GM21528 (cell line): ENCODE measurements around the gene CSTB.

Experiments
- ATAC-seq: cut with Tn5 transposase; IDR thresholded peaks from one replicate; pipeline ENCODE4 v1.9.1; 2021; ENCODE audit warnings: mild to moderate bottlenecking, moderate library complexity; ENCODE audit not compliant: unreplicated experiment, low FRiP score

CSTB gene

DNA sequence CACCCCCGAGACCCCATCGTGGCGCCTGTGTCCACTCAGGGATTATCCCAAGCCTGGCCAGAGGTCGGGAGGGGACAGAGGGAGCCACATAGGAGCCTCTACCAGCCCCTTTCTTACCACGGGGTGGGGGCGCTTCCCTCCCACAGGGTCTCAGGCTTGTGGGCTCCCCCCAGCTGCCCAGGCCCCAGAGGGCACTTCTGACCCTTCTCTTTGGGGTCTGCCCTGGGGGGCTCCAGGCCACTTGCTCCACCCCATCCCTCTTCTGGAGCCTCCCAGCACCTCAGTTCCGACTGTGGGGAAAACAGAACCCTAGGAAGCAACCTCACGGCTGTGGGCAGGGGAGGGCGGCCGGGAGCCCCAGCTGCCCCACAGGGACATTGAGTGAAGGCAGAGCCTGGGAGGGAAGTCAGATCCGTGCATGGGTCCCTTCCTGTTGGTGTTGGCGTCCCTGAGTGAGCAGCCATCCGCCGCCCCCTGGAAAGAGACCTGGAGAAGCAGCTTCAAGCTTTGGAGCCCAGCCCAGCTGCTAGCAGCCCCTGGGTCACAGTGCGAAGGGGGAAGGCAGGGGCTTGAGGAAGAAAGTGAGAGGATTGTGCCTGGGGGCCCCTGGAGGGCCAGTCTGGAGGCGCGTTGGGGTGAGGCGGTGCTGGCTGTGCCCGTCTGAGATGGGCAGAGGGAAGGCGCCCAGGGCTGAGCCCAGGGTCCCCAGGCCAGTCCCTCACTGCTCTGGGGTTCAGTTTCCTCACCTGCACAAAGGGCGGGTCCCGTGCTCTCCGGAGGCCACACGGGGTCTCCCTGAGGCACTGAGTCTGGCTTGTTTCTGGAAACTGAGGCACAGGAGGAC lies 35.4 kb upstream of the CSTB start:
- no peak for ATAC-seq

DNA sequence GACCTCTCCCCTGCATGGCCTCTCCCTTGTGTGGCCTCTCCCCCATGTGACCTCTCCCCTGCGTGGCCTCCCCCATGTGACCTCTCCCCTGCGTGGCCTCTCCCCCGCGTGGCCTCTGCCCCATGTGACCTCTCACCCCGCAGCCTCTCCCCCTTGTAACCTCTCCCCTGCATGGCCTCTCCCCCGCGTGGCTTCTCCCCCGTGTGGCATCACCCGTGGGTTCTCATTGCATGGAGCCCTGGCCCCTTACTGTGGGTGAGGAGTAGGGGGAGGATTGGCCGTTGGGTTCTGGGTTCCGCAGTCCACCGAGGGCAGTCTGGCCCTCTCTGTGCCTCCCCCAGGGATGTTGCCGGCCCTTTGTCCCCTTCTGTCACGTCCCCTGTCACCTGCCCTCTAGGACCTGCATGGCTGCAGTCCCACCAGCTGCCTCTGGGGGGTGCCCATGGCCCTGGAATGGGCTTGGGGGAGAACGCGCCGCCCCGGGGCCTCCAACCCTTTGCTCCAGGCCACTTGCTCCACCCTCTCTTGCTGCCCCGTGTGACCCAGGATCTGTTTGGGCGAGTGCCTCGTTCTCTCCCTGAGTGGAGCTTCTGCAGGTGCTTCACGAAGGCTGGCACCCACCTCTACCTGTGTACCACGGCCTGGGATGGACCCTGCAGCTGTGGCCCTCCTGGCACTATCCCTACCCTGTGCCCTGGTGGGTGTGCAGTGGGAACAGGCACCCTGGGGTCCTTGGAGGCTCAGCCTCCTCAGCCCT lies 34.6 kb upstream of the CSTB start:
- peak; percentile 60 for ATAC-seq

- no peak for ATAC-seq
Observed at GRCh38 chr21:43809853-43810504, 33.9 kb upstream of the CSTB start.

- ATAC-seq: no peak
Observed at GRCh38 chr21:43809346-43809799, 33.3 kb upstream of the CSTB start.

GRCh38 chr21:43808832-43809251 lies 32.7 kb upstream of the CSTB start:
- no peak for ATAC-seq

DNA sequence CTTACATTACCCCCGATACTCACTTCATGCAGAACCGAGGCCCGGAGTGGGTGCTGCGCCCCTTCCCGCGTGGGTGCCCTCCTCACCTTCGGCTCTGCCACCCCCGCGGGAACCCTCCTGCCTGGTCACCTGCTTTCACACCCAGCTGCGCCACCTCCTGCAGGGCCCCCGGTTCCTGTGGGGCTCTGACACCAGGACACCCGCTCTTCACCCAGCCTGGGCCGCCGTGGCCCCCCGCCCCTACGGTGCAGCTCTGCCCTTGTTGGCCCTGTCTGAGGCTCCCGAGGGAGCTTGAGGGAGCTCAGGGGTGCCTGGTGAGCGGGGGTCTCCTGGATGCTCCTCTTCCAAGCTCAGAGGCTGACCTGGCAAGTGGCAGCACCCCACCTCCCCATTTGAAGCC lies 32.3 kb upstream of the CSTB start:
- ATAC-seq: no peak

DNA sequence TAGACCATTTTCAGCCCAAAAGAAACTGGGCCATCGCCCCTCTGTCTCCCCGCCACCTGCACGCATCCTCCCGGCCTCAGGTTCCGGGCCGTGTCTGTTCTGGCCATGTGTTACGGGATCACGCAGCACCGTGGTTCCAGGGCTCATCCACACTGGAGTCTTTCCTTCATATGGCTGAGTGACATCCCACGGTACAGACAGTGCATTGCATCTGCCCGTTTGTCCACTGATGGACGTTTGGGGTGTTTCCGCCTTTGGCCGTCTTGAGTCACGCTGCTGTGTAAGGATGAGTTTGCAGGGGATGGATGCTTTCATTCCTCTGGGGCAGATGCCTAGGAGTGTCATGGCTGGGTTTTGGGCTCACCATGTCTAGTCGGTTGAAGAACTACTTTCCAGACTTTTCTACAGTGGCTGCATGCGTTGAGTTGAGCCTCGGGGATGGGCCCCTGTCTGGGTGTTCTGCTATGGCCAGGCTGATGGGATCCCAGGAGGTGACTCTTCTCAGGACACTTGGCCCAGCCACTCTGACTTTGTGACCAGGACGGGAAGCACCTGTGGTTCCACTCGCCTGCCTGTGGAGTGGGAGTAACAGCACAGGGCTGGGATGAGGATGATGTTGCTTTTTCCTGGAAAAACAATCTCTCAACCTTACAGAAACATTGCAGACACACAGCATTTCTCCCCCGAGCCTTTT lies 30.1 kb upstream of the CSTB start:
- no peak for ATAC-seq

DNA sequence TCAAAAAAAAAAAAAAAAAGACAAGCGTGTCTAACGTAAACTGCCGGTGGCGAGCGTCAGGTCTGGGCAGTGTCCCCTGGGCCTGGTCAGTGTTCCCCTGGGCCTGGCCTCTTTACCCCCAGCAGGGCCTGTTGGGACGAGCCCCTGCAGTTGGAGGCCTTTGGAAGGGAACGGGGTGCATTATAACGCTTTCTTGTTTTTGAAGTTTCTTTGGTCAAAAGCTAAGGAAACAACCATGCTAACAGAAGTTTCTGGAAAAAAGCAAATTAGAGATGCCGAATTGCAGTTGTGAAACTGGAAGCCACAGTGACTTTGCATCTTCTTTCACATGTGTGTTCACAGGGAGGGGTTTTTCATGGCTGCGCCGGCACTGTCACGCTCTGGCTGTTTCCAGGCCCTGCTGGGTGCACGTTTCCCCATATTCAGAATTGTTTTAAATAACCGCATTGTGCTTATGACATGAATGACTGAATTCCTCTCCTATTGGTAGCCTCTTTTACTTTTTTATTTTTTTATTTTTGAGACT lies 29.2 kb upstream of the CSTB start:
- ATAC-seq: peak; percentile 82

DNA sequence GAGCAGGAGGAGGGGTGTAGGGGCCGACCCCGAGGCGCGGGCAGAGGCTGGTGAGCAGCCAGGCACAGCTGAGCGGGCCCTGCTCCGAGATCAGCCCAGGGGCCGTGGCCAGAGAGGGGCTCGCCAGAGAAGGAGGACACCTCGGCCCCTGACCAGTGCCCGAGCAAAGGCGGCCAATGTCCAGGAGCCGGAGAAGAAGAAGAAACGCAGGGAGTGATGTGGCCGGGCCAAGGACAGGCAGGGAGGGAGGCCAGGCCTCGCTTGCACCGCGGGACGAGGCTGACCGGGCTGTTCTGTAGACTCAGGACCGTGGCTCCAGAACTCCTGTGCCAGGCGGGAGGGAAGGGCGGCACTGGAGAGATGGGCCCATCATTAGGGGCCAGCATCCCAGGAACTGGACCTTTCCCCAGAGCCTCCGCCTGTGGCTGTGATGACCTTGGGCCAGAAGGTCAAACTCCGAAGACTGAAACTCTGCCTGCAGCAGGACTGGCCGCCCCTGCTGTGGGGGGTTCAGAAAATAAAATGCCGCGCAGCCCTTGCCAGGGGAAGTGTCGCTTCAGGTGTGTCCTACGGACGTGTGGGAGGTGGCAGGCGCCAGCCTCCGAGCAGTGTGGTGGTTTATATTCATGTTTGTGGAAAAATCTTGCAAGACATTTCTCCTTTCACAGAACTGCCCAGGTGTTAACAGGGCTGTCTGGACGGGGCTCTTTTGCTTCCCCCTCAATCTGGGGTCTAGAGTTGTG lies 27.6 kb upstream of the CSTB start:
- ATAC-seq: no peak

DNA sequence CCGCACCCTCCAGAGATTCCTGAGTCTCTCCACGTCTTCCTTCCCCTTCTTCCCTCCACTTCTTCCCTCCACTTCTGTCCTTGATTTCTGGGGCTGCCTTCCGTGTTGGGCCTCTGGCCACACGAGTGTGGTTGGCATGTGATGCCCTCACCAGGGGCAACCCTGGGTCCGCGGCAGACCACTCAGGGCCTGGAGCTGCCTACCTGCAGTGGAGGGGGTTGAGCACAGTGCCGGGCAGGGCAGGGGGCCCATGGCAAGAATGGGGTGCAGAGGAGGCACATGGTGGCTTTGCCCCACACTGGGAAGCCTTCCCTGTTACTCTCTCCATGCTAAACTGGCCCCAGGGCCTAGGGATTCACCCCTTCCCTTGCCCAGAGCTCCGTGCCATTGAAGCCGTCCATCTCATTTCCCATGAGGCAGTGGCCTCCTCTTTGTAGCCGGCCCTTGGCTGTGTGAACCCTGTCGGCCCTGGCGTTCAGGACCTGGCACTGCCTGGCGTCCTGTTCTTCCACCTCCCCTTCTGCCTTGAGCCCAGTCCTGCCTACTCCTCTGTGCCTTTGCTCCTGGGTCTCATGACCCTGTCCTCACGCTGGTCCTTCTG lies 26.7 kb upstream of the CSTB start:
- no peak for ATAC-seq

DNA sequence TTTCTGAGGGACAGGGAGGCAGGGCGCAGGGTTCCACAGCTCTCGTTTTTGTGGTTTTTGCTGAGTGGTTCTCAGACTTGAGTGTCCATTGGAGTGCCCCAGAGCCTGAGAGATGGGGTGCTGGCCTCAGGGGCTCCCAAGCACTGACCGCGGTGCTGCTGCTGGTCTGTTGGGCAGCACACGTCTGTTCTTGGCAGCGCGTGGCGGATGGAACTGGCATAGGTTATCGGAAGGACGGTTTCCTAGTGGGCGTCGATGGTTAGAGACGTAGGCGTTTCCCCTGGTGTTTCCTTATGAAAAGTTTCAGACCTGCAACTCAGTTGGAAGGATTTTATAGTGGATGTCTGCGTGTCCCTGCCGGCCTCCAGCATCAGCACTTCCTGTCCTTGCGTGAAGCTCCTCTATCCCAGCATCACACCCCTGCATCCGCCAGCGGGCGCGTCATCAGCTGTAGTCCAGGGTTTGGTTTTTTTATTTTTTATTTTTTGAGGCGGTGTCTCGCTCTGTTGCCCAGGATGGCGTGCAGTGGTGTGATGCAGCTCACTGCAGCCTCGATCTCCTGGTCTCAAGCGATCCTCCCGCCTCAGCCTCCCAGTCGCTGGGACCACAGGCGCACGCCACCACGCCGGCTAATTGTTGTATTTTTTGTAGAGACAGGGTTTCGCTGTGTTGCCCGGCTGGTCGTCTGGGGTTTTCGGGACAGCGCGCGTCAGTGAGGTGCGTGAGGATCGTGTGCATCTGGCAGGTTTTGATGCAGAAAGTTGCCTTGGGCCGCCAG lies 25.1 kb upstream of the CSTB start:
- no peak for ATAC-seq

DNA sequence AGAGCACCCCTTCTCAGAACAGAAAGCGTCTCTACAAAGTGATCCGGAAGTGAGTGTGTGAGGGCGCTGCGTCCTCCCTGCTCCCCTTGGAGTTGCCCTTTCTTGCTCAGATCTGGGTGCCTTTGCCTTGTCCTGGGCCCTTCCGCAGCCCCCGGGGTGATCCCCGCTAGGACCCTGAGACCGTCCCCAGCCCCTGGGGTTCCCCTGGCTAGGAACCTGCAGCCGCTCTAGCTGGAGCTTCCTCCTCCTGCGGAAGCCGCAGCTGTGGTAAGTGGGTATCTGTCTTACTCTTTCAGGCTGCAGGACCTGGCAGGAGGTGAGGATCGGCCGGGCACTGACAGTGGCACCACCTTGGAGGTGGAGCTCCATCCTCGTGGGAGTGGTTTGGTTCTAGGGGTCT lies 24.5 kb upstream of the CSTB start:
- ATAC-seq: no peak

- no peak for ATAC-seq
Observed at GRCh38 chr21:43800124-43800523, 24.0 kb upstream of the CSTB start.

DNA sequence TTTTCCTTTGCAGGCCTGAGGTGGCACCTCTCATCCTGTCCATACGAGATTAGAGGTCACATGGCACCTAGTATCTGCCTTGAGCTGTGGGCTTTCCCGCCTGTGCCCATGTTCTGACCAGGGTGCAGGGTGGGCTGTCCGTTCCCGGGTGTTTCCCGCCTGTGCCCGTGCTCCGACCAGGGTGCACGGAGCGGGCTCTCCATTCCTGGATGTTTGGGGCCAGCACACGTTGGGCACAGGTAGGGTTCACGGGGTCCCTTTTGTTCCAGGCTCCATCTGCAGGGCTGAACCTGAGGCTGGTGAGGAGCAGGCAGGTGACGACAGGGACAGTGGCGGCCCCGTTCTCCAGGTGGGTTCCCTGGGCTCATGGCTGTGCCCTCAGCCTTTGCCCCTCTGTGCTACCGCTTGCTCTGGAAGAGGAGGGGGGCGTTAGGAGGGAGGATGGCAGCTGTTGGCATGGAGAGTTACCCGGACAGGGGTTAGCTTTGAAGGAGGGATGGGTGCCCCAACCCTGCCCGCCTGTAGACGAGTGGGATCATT lies 23.3 kb upstream of the CSTB start:
- no peak for ATAC-seq

DNA sequence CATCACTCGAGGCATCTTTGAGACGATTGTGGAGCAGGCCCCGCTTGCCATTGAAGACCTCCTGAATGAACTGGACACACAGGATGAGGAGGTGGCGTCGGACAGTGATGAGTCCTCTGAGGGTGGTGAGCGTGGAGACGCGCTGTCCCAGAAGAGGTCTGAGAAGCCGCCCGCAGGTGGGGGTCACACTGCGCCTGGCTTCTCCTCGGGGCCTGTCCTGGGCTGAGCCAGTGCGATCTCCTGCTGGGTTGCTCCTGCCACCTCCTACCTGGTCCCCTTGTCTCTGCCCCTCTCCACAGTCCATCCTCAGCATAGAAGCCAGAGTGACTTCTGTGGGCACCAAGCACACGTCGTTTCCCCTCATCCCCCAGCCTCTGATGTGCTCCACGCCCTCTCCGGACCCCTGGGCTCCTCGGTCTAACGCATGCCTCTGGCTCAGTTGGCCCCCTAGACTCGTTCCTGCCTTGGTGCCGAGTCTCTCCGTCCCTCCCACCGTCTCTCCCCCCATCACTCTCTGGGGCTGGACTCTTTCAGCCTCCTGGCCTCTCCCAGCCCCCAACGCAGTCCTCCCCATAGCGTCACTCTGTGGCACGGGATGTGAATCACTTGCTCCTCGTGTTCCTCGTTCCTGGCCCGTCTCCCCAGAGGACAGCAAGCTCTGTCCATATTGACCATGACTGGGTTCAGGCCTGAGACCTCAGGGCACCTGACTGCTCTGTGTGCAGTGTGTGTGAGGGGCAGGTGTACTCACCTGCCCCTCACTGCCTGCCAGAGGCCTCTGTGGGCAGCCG lies 22.0 kb upstream of the CSTB start:
- ATAC-seq: no peak

- ATAC-seq: no peak
Observed at GRCh38 chr21:43797415-43797814, 21.3 kb upstream of the CSTB start.

GRCh38 chr21:43794857-43795256 lies 18.7 kb upstream of the CSTB start:
- no peak for ATAC-seq

- ATAC-seq: no peak
Observed at GRCh38 chr21:43794311-43794710, 18.2 kb upstream of the CSTB start.
